Endothelial cell of umbilical vein (primary cell): ENCODE results near the gene DNHD1. TPM values are rescaled to one million over a fixed set of nuclear protein-coding genes. Genes with fewer than 3 reads are reported as not detected.
A peak's percentile ranks its signal among the peaks of the same experiment; 100 is the strongest.

Source experiments
- BruUV-seq: library from RNA; stranded (reverse); fragments of 400-500 nt; replicated peaks from 2 replicates; lab custom pipeline; 2021; lab: Mats Ljungman, UMichigan
- CTCF ChIA-PET: fragments of 300-600, 350-600 bp; sonication (Branson Sonifier 250); formaldehyde crosslinking; loops from one replicate; lab custom pipeline; 2021; ENCODE audit warnings: antibody characterized with exemption, inconsistent platforms; lab: Charles Lee
- POLR2A ChIA-PET: fragments of 300-600, 350-600 bp; sonication (Branson Sonifier 250); formaldehyde crosslinking; loops from one replicate; lab custom pipeline; 2021; ENCODE audit warnings: antibody characterized with exemption, inconsistent platforms; lab: Charles Lee
- DNase-seq: peaks from one replicate; pipeline ENCODE4 v3.0.0-alpha.2; 2011; ENCODE audit warnings: low read depth, low spot score
- FAIRE-seq: peaks from 2 replicates; lab custom pipeline; 2011; peaks lifted over from hg19 to GRCh38; lab: Jason Lieb, UNC
- H2AFZ ChIP-seq: 2 replicates; pipeline ENCODE4 v1.6.0; 2012; ENCODE audit warnings: low read depth, low read length, control low read depth, inconsistent platforms
- H3K27ac ChIP-seq: 2 replicates; pipeline ENCODE4 v1.5.1; 2011; ENCODE audit warnings: low read depth, mild to moderate bottlenecking, control low read depth, low read length, moderate library complexity; ENCODE audit not compliant: insufficient read depth
- H3K27me3 ChIP-seq, 2 experiments: 2 replicates each; pipeline versions ENCODE4 v1.6.0 to v1.6.1; 2011; ENCODE audit warnings: low read length in 2 of 2, mixed read lengths in 1 of 2; ENCODE audit not compliant: control insufficient read depth in 2 of 2, insufficient read depth in 2 of 2
- H3K36me3 ChIP-seq, 2 experiments: 2 replicates in 1 of 2; 3 replicates in 1 of 2; pipeline ENCODE4 v1.5.1; 2011; ENCODE audit warnings: low read length in 2 of 2, mild to moderate bottlenecking in 1 of 2, moderate library complexity in 1 of 2; ENCODE audit not compliant: control insufficient read depth in 2 of 2, insufficient read depth in 2 of 2; ENCODE audit errors: extremely low read depth in 1 of 2
- H3K4me1 ChIP-seq: 3 replicates; pipeline ENCODE4 v1.5.1; 2011; ENCODE audit warnings: mild to moderate bottlenecking, low read length; ENCODE audit not compliant: control insufficient read depth, insufficient read depth; ENCODE audit errors: extremely low read depth
- H3K4me2 ChIP-seq: 2 replicates; pipeline ENCODE4 v1.6.1; 2011; ENCODE audit warnings: low read length, control low read depth, mixed read lengths; ENCODE audit not compliant: insufficient read depth
- H3K4me3 ChIP-seq, 3 experiments: fragments of 200-600 bp in 1 of 3; sonication (generic), shearing (Covaris generic) in 1 of 3; replicated peaks in 1 of 3; 2 replicates each; pipeline ENCODE4 v1.5.1; 2011 to 2016; ENCODE audit warnings: control low read depth in 3 of 3, low read length in 3 of 3, mild to moderate bottlenecking in 2 of 3, inconsistent platforms in 1 of 3, low read depth in 1 of 3, moderate library complexity in 1 of 3; ENCODE audit not compliant: insufficient read depth in 1 of 3
- H3K79me2 ChIP-seq: 2 replicates; pipeline ENCODE4 v1.6.0; 2012; ENCODE audit warnings: low read length, inconsistent platforms; ENCODE audit not compliant: control insufficient read depth, insufficient read depth
- H3K9ac ChIP-seq: replicated peaks from 2 replicates; pipeline ENCODE3; 2011; ENCODE audit warnings: low read length, control low read depth; ENCODE audit not compliant: insufficient read depth; ENCODE audit errors: extremely low read depth
- H3K9me1 ChIP-seq: replicated peaks from 3 replicates; pipeline ENCODE4 v1.6.0; 2011; ENCODE audit warnings: mild to moderate bottlenecking, low read length; ENCODE audit not compliant: control insufficient read depth, insufficient read depth; ENCODE audit errors: extremely low read depth
- H3K9me3 ChIP-seq: replicated peaks from 2 replicates; pipeline ENCODE4 v1.5.1; 2012; ENCODE audit warnings: low read length, inconsistent platforms; ENCODE audit not compliant: control insufficient read depth, insufficient read depth
- H4K20me1 ChIP-seq: replicated peaks from 2 replicates; pipeline ENCODE3; 2011; ENCODE audit warnings: mild to moderate bottlenecking, low read length; ENCODE audit not compliant: control insufficient read depth, insufficient read depth; ENCODE audit errors: extremely low read depth
- EZH2 ChIP-seq: IDR thresholded peaks from 2 replicates; pipeline ENCODE4 v1.6.1; 2012; ENCODE audit warnings: borderline replicate concordance, low read depth, mild to moderate bottlenecking, moderate library complexity, low read length, inconsistent platforms; ENCODE audit not compliant: severe bottlenecking
- FOS ChIP-seq: IDR thresholded peaks from 2 replicates; pipeline ENCODE4 v1.6.1; 2011; ENCODE audit warnings: mild to moderate bottlenecking, low read length, moderate library complexity, borderline replicate concordance; ENCODE audit not compliant: insufficient read depth
- GATA2 ChIP-seq: IDR thresholded peaks from 2 replicates; pipeline ENCODE4 v1.7.0; 2011; ENCODE audit warnings: low read depth, mild to moderate bottlenecking, moderate library complexity, mixed read lengths, low read length; ENCODE audit not compliant: insufficient read length, insufficient read depth
- JUN ChIP-seq: IDR thresholded peaks from 2 replicates; pipeline ENCODE4 v1.6.1; 2011; ENCODE audit warnings: borderline replicate concordance, low read depth; ENCODE audit not compliant: insufficient read length, insufficient read depth
- MYC ChIP-seq: IDR thresholded peaks from one replicate; pipeline ENCODE4 v1.6.1; 2011; ENCODE audit warnings: mild to moderate bottlenecking, low read depth, low read length
- POLR2A ChIP-seq: IDR thresholded peaks from 2 replicates; pipeline ENCODE4 v1.6.1; 2012; ENCODE audit warnings: low read depth, mild to moderate bottlenecking, control low read depth, low read length
- POLR2AphosphoS5 ChIP-seq: IDR thresholded peaks from 2 replicates; pipeline ENCODE4 v1.6.1; 2012; ENCODE audit warnings: low read depth, mild to moderate bottlenecking, control low read depth, low read length, moderate library complexity; ENCODE audit not compliant: insufficient read depth
- dilution Hi-C: fragments of 300-500 bp; cut with MboI; formaldehyde crosslinking; loops from one replicate; pipeline ENCODE4 v1.15.0; 2019; ENCODE audit warnings: low sequenced_read_pairs; ENCODE audit not compliant: extremely low pct_ligation_motif_present
- intact Hi-C: fragments of 100-400 bp; cut with micrococcal nuclease; formaldehyde crosslinking; loops from one replicate; pipeline ENCODE4 v1.10.0; 2022
- polyA plus RNA-seq, 4 experiments: library from polyadenylated mRNA; depleted of rRNA in 3 of 4; stranded (reverse) in 3 of 4; unstranded in 1 of 4; fragments of >200 nt; gene quantifications; 2 replicates each; pipeline versions ENCODE4 v1.2.1 to v1.2.3, GENCODE V29; 2011 to 2012; ENCODE audit warnings: missing spikeins in 1 of 4
- total RNA-seq: library from RNA; stranded (reverse); gene quantifications from 2 replicates; pipeline ENCODE4 v1.2.3, GENCODE V29; 2021
- TF ChIP-seq, protein P1 (sequence below): IDR thresholded peaks from 2 replicates; pipeline ENCODE4 v1.6.1; 2011; ENCODE audit not compliant: insufficient read depth, insufficient read length
- TF ChIP-seq, protein P2 (sequence below), 2 donors: IDR thresholded peaks; 1 replicate in 1 of 2; 2 replicates in 1 of 2; pipeline ENCODE4 v1.5.1; 2011; ENCODE audit warnings: low read length in 2 of 2, mild to moderate bottlenecking in 2 of 2, moderate library complexity in 2 of 2, control low read depth in 1 of 2, inconsistent platforms in 1 of 2, low read depth in 1 of 2; ENCODE audit not compliant: insufficient read depth in 1 of 2; ENCODE audit errors: extremely low read depth in 1 of 2

DNHD1 gene
- total and polyA plus RNA-seq, 2 donors (not counting 3 experiments of a cell fraction or from before 2014, with no cell fraction given), result 3.7 to 8.6 TPM

DNA sequence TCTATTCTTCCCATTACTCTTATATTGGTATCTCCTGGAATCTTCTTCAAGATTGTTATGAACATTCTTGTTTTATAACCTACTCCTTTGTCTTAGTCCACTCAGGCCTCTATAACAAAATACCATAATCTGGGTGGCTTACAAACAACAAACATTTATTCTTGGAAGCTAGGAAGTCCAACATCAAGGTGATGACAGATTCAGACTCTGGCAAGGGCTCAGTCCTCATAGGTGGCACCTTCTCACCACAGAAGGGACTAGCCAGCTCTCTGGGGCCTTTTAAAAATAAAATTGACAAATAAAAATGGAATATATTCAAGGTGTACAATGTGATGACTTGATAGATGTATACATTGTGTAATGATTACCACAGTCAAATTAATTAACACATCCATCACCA is 19.8 kb downstream of the DNHD1 start:
- H2AFZ ChIP-seq, result no peak overlapping the region
- H4K20me1 ChIP-seq, result no peaks in the 10 kb centered on the region
- no peaks in the 10 kb centered on the region for H3K4me1 ChIP-seq
- no peak overlapping the region for H3K27ac ChIP-seq
- H3K4me3 ChIP-seq, result no peak overlapping the region
- H3K9ac ChIP-seq, result no peak overlapping the region
- H3K4me2 ChIP-seq, result no peak overlapping the region
- FAIRE-seq, result peak; percentile 48
- no peak for TF ChIP-seq MYC
- TF ChIP-seq JUN, result no peak
- TF ChIP-seq, protein P1, sequence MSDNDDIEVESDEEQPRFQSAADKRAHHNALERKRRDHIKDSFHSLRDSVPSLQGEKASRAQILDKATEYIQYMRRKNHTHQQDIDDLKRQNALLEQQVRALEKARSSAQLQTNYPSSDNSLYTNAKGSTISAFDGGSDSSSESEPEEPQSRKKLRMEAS, result no peak
- TF ChIP-seq, protein P2, sequence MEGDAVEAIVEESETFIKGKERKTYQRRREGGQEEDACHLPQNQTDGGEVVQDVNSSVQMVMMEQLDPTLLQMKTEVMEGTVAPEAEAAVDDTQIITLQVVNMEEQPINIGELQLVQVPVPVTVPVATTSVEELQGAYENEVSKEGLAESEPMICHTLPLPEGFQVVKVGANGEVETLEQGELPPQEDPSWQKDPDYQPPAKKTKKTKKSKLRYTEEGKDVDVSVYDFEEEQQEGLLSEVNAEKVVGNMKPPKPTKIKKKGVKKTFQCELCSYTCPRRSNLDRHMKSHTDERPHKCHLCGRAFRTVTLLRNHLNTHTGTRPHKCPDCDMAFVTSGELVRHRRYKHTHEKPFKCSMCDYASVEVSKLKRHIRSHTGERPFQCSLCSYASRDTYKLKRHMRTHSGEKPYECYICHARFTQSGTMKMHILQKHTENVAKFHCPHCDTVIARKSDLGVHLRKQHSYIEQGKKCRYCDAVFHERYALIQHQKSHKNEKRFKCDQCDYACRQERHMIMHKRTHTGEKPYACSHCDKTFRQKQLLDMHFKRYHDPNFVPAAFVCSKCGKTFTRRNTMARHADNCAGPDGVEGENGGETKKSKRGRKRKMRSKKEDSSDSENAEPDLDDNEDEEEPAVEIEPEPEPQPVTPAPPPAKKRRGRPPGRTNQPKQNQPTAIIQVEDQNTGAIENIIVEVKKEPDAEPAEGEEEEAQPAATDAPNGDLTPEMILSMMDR (IDR thresholded peaks at IDR 0.05; ENCODE audit: extremely low read depth in 1 of 2, insufficient read depth in 1 of 2, low read depth in 1 of 2, low read length in 2 of 2), result no peak
- no peak for TF ChIP-seq POLR2A
- POLR2A ChIA-PET, result no interaction called here
- CTCF ChIA-PET, result no interaction called here
- no peaks in the 10 kb centered on the region for H3K36me3 ChIP-seq
- no peaks in the 10 kb centered on the region for H3K9me3 ChIP-seq
- intact Hi-C loops (no loop called here), dilution Hi-C loops (no loop called here)
- DNase-seq, result no peak
- H3K9me1 ChIP-seq, result no peaks in the 10 kb centered on the region
- H3K27me3 ChIP-seq, result no peaks in the 10 kb centered on the region
- no TSS peak for BruUV-seq
- no peaks in the 10 kb centered on the region for H3K79me2 ChIP-seq

DNA sequence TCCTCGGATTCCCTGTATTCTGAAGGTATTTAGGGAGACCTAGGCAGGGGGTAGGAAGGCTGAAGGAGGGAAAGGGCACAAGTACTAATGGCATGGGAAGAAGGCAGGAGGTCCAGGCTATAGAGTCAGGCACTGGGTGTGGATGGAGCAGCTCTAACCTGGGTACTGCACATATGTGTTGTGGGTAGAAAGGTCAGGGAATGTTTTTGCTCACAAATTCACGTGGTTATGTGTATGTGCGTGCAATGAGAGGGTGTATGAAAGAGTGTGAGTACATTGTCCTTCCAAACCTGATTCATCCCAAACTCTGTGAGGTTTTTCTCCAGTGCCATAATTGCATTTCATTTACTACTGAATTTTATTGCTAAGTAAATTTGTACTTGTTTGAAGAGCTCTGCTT is 23.2 kb downstream of the DNHD1 start:
- ChIA-PET POLR2A (no interaction called here), CTCF (interaction anchor here (0.8 to 2.4 kb wide), 4 partner anchors 11 to 141 kb away, joined by 3 to 10 read pairs (median 4); no protein-coding TSS in a partner anchor)
- no peak for FAIRE-seq

More for the DNA sequence above, 23.2 kb downstream of the DNHD1 start:
- no peak overlapping the region for H3K4me2 ChIP-seq
- no peaks in the 10 kb centered on the region for H3K79me2 ChIP-seq
- H3K9ac ChIP-seq, result no peak overlapping the region
- dilution Hi-C loops (no loop called here), intact Hi-C loops (no loop called here)
- H2AFZ ChIP-seq, result no peak overlapping the region
- H3K4me1 ChIP-seq, result peaks cover 10% of the 10 kb centered on the region
- H3K4me3 ChIP-seq, result no peak overlapping the region
- TF ChIP-seq FOS, result no peak
- TF ChIP-seq, protein P1, result no peak
- no peak for TF ChIP-seq POLR2AphosphoS5
- no peak for TF ChIP-seq GATA2
- no peak for TF ChIP-seq MYC
- TF ChIP-seq, protein P2 (IDR thresholded peaks at IDR 0.05; ENCODE audit: extremely low read depth in 1 of 2, insufficient read depth in 1 of 2, low read depth in 1 of 2, low read length in 2 of 2), result no peak
- TF ChIP-seq EZH2, result no peak
- TF ChIP-seq POLR2A, result no peak
- no peak for TF ChIP-seq JUN
- H3K9me1 ChIP-seq, result no peaks in the 10 kb centered on the region
- BruUV-seq, result no TSS peak
- H3K27ac ChIP-seq, result no peak overlapping the region
- no peak for DNase-seq
- H3K36me3 ChIP-seq, result no peaks in the 10 kb centered on the region
- H3K27me3 ChIP-seq, result no peaks in the 10 kb centered on the region
- no peaks in the 10 kb centered on the region for H4K20me1 ChIP-seq
- no peaks in the 10 kb centered on the region for H3K9me3 ChIP-seq
